GM18907 (cell line): ENCODE results near the gene CARS1.

ENCODE experiments used
- ATAC-seq: cut with Tn5 transposase; IDR thresholded peaks from one replicate; pipeline ENCODE4 v1.9.1; 2021; ENCODE audit warnings: mild to moderate bottlenecking, moderate library complexity; ENCODE audit not compliant: unreplicated experiment

Gene CARS1

DNA sequence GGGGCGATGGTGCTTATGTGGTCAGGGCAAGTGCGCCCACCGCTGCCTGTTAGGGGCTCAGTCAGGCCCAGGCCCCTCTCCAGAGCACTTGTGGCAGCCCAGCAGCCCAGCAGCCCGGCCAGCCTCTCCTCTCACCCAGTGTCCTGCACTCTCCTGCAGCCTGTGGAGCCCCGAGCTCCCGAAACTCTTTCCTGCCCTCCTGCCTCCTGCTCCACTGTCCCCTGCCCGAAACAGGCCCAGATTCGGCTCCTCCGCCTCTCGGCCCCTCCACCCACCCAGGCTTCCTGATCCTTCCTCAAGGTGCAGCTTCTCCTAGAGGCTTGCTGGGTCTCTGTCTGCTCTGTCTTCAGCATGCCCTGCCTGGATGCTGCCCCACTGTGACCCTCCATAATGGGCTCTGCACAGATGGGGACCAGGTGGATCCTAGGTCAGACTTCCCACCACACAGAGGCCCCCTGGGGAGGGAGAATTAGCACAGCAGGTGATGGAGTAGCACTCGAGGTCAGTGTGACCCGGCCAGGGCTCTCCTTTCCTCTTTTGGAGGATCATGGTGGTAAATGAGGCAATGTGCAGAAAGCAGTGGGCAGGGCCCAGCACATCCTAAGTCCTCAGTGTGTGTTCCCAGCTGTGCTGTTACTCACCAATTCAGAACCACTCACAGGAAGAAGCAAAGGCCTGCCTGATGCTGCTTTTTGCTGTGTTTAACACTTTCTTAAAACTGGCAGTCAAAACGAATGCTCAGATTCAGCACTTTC, 46.5 kb downstream of the CARS1 start:
- no peak for ATAC-seq

DNA sequence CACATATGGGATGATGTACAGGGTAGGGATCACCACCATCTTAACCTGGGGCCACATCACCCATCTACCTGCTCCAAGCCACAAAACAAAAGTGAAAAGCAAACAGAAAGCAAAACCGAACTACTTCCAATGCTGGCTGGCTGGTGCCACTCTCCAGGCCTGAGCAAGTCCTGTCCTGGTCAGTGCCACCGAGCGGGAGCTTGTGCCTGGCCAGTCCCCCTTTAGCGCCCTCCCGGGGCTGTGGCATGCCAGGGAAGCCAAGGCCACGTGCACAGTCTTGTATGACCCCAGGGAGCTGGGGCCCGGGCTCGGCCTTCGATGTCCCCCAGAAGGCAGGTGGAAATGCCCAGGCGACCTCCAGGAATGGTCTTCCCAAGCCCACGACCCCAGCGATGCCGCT, 47.2 kb downstream of the CARS1 start:
- no peak for ATAC-seq

DNA sequence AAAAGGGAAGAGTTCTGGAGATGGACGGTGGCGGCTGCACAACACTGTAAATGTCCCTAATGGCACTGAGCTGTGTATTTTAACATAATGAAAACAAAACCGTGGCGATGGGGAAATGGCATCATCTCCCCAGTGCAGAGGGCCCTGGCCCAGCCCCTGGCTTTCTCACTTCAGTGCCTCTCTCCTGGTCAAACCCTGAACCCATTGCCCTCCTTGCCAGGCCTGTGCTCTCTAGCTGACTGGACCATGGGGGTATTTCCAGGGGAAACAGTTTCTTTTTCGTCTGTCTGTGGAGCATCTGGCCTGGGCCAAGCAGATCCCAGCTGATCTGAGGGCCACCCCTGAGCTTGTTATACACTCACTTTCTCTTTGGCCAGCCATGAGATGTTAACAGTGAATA, 47.7 kb downstream of the CARS1 start:
- ATAC-seq, result no peak

DNA sequence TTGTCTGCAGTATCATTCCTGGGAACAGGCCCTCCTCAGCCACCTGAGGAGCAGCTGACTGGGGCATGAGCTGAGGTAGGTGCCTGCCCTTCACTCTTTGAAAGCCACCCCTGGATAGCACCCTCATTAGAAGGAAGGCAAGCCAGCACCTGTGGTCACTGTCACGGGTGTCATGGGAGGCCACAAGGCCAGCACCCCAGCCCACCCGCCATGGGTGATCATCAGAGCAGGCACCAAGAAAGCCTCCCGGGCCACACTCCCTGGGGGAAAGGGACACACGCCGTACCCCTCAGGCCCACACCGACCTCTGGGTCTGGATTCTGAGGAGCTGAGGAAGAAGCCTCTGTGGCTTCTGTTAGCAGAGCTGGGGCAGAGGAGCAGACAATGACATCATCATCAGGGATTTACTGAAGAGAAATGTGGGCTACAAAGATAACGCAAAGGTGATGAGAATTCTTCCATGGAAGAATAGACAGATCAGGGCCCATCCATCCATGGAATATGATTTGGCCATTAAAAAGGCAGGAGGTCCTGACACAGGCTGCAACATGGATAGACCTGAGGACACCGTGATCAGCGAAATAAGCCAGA, 48.4 kb downstream of the CARS1 start:
- ATAC-seq, result no peak

DNA sequence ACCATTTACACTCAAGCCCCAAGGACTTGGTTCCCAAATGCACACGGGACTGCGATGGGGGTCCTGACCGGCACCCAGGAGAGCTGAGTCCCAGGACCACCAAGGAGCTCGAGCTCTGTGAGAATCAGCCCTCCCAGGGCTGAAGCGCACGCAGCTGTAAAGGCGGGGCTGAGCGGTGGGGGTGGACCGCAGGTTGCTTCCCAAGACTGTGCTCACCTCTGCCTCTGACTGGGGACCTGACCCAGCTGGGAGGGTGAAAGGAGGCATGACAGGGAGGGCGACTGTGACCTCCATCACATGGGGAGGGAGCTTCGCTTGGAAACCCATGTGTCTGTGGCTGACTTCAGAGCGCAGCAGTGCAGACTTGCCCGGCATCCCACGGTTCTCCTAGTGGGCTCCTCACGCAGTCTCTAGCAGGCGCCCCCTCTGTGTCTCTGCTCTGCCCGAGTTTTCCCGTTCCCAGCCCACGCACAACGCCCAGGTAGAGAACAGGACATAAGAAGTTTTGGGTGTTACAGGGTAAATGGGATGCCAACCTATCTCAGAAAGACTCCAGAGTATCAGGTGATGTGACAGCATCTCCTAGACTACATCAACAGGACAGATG, 49.7 kb downstream of the CARS1 start:
- ATAC-seq, result no peak

DNA sequence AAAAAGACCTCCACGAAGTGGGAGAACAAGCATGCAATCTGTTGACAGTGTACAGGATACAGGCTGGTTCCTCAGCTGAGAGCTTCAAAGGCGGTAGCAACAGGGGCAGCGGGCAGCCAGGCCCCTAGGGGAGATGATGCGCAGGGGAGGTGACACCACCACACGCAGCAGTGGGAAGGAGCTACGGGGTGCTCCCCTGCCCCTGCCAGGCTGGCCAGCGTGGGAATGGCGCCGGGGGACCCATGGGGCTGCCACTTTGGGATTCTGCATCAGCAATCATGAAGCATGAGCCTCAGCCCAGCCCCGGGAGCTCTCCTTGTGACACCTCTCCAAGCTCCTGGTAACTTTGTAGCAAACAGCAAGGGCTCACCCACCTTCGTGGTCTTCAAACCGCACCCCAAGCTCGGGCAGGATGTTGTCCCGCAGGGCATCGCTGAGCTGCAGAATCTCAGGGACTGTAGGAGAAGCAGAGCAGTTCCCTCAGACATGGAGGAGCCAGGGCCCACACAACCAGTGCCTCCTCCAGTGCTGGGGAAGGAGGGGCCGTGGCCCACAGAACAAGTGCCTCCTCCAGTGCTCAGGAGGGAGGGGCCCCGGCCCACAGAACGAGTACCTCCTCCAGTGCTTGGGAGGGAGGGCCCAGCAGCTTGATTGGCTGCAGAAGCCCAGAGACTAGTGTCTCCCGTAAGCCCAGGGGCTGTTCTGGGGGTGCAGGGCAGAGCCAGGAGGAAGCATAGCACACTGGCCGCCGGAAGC, 50.5 kb downstream of the CARS1 start:
- ATAC-seq, result no peak

DNA sequence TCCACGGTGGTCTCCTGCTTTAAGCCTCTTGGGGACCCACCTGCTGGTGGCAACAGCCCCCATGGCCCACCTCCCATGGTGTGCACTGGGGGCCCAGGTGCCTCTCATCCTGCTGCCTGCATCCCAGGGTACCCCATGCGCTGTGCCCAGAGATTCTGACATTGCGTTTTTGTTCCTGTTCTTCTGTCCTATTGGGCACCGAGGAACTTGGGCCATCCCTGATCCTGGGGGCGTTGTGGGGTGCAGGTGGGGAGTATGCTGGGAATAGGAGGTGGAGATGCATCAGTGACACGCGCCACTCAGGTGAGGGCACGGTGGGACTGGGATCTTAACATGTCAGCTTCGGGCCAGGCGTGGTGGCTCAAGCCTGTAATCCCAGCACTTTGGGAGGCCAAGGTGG, 52.7 kb downstream of the CARS1 start:
- no peak for ATAC-seq

DNA sequence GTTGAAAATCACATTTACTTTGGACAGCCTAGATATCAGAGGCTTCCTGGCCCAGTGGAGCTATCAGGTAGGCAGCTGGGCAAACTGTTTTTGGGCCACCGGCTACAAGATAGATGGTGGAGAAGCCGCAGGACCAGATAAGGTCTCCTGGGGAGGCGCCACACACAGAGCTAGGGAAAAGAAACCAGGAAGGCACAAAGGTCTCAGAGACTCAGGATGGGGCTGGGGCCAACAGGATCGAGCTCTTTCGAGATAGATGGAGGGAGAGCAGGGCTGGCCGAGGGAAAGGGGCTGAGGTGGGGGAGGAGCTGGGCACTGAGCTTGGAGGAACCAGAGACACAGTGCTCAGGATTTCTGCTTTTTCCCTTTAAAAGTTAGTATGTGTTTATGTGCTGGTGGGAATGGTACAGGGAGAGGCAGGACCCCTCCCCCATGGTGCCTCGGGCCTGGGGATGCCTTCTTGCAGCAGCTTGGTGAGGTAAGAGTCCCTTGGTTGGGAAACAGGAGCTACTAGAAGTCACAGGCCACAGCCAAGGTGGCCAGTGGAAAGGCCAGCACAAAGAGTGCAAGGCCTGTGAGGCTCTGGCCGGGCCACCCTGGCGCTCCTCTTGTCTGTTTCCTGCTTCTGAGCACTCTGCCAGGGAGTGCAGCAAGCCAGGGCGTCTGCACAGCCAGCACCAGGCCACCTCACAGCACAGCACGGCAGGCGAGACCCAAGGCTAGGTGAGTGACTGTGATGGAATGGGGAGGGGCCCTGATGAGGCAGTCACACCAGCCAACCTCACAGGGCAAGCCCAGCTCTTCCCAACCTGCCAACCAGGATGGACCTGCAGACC, 53.6 kb downstream of the CARS1 start:
- ATAC-seq, result no peak

DNA sequence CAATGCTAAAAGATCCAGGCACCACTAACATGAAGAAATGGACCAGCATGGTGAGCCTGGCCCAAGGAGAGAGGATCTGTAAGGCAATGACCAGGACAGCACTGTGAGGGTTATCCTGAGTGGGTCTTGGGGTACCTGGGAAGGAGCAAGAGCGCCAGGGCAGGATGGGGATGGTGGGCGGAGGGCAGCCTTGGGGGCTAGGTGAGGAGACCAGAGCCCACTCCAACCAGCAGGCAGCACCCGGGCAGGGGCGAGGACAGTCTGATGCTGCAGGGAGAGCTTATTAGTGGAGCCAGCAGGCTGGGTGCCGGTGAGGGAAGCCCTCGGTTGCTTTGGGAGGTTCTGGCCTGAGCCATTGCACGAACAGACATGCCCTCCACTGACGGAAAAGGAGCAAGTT, 54.4 kb downstream of the CARS1 start:
- no peak for ATAC-seq

DNA sequence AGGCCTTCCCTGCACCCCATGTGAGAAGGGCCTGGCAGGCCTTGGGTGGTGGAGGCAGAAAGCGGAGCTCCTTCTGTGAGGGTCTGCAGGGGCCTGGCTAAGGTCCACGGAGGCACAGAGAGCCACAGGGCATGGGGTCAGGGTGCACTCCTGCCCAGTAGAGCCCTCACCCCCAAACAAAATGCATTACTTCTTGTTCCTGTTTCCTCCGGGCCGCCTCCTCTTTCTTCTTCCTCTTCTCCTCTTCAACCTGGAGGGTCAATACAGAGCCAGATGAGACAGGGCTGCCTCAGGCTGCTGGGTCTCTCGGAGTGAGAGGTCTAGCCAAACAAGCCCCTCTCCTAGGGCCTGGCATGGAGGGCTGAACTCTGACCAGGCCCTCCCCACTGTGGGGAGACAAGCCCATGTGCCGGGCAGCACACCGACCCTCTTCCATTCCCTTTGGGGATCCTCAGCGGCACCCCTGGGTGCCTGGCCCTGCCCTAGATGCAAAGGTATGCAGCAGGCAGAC, 54.8 kb downstream of the CARS1 start:
- no peak for ATAC-seq

DNA sequence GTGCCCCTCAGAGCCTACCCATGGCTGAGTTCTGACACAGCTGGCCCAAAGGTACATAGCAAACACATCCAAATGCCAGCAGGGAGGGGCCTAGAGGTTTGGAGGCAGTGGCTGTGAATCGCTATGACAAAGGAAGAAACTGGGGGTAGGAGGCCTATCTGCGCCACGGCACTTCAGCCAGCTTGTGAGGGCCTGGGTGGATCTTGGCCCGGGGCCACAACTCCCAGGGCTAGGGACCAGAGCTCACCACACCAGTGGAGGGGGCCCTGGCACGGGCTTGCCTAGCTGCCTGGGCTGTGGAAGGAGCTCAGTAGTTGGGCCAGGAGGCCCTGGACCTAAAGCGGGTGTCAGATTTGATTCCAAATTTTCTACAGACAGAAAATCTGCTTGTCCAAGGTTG, 55.7 kb downstream of the CARS1 start:
- ATAC-seq, result no peak

DNA sequence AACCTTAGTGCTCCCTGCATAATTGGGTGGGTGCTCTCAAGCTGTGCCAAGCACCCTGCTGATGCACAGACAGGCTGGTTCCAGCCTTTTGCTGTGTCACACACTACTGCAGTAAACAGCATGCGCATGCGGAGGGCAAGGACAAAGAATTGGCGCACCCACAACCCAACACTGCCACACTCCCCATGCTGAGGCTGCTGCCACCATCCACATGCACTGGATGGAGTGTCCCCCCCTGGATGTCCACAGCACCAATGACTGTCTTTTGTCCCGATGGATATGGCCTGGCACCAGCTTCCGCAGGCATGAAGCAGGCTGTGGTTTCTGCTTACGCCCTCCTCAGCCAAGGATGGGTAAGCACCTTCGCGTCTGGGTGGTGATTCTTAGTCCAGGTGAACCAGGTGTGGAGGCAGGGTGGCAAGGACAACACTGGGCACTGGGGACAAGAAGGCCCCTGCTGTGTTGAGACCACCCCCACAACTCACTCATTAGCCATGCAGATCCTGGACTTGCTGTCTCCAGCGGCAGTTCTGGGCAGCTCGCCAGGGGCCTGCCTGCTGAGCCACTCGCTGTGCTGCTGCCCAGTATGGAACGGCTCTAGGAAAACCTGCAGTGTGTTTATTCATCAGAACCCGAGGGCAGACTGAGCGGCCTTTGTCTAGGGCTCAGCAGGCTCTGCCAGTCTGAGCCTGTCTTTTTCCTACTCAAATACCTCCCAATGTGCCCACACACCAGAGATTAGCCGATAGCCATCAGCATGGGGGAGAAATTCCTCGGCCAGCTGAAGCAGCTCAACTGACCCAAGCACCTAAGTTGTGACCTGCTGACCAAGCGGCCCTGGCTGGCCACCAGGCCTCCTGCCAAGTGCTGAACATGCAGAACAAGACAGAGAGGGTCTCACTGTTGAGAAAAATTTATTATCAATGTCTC, 56.9 kb downstream of the CARS1 start:
- ATAC-seq, result no peak

DNA sequence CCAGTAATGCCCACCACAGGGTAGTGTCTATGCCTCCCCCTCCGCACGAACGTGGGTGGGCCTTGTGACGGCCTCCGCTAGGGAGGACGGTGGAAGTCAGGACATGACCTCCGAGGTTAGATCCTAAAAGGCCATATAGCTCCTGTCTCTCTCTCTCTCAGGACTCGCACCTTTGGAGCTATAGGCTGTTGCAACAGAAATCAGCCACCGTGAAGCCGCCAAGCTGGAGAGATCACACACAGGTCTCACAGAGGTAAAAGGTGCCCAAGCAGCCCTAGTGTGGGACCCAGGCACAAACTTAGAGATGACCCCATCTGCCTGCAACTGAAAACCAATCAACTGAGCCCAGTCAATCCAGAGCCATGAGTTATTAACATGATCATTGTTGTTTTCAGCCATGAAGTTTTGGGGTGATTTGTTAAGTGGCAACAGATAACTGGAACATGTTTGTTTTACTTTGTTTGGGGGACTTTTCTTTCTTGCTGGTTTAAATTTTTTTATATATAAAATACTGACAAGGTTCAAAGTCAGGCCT, 57.7 kb downstream of the CARS1 start:
- no peak for ATAC-seq

DNA sequence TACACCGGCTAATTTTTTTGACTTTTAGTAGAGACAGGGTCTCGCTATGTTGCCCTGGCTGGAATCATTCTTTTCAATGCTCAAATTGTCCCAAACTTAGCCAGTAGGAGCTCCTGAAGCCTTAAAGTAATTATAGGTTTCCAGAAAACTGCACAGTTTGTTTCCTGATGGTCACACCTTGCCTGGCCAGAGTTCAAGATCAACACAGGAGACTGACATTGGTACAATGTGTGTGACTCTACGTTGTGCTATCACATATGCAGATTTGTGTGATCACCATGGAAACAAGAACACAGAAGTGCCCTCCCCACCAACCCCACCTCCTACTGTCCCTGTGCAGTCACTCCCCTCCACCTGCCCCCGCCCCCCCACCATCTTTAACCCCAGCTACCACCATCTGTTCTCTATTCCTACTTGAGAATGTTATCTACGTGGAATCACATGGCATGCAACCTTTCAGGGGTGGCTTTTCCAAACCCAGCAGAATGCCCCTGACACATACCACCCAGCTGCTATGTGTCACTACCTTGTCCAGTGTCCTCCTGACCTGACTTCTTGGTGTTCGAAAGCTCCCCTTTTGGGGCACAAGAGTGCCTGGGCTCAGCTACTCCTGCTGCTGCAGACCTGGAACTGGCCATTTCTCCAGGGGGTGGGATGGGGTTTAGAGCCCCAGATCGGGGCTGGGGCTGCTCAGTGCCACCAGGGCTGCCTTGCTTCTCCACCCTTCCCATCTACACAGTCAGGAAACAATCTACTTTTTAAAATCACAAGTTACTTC, 59.0 kb downstream of the CARS1 start:
- ATAC-seq, result no peak

DNA sequence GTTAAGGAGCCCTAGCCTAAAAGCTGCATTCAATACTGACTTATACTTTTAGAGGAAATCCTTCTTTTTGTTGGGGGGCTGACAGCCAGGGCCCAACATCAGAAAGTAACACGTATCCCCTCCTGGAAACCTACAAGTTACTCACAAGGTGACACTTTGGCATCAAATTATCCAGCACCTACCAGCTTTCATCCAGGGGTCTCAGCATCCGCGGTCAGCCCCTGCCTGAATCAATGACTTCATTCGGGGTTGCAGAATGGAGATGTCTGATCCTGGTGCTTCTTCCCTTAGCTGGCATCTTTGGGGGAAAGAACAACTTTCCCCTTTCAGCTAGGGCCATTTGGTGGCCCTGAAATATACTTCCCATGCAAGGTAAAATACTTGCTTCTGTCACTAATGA, 59.8 kb downstream of the CARS1 start:
- ATAC-seq, result no peak

DNA sequence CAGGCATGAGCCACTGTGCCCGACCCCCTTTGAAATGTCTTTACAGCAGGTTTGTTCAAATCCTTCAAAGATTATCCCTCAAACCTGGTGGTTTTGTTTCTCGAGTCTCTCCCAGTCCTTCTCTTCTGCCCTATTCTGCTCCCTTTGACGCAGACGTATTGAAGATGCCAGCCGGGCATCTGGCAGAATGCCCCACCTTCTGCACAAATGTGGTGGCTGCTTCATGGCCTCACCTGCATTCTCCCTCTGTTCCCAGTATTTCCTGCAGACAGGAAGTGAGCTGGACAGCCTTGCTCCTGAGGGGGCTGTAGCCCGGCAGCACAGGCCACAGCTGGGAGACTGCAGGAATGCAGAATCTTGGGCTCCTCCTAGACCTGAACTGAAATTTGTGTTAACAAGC, 60.2 kb downstream of the CARS1 start:
- ATAC-seq, result no peak

DNA sequence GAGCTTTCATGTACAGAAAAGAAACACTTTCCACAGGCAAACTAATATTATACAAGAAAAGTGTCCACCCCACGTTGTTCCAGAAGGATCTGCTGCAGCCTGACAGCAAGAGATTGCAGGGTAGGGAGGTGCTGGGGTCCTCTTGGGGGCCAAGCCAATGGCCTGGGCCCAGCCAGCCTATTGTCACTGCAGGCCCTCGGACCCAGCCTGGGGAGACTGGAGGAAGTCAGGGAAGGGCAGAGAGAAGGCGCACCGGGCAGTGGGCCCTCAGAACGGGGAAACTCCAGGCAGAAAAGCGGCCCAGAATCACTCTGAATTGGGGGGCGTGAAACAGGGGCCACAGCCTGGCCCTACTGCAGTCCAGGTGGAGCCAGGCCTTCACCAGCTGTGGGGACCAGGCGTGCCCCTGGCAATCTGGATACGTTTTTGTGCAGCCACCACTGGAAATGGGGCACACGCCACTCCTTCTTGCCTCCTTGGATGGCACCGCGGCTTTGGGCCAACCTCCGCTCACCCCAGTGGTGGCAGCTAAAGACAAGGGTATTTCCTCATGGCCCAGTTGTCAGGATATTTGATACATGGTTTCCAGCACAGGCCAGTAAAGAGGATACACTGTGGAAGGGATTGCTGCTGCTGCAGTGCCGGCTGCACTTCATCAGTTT, 61.2 kb downstream of the CARS1 start:
- no peak for ATAC-seq

DNA sequence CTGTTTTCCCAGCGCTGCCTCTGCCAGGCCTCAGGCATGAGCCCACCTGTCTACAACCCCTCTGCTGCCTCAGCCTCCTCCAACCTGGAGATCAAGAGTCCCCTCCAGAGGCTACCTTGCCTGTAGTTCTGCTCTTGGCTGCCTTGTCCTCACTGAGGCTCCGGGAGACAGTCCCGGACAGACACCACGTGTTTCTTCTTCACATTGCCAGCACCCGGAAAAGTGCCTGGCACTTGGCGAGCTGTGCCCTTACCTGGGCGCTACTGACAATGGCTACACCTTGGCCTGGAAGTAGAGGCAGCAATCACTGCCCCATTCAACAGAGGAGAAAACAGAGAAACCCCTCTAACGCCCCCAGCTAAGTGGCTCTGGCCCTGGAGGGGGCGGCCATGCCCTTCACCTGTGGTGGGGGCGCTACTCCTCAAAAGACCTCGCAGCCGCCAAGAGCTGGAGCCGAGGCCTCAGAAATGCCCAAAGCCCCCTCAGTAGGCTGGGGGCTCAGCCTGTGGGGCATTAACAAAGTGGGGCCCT, 62.1 kb downstream of the CARS1 start:
- no peak for ATAC-seq
